Inferior parietal cortex (tissue), 1 donor: Measurements from ENCODE around the gene CDH23.

ENCODE experiments used
- DNase-seq: peaks from one replicate; pipeline ENCODE4 v3.0.0-alpha.2; 2016; ENCODE audit errors: extremely low spot score

CDH23 gene

DNA sequence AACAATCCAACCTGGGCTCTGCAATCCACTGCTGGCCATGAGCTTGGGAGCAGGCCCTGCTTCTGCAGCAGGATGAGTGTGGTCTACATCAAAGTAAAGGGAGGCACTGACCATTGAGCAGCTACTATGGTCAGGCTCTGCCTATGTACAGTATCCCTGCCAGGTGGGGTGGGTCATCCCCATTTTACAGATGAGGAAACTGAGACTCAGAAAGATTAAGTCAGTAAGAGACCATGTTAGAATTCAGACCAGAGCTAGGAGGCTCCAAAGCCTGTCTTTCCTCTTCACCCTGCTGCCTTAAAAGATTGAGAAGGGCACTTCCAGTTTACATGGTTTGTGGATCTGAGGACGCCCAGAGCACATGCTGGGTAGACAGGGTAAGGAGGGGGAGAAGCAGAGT, 27.1 kb upstream of the CDH23 start:
- DNase-seq = no peak

DNA sequence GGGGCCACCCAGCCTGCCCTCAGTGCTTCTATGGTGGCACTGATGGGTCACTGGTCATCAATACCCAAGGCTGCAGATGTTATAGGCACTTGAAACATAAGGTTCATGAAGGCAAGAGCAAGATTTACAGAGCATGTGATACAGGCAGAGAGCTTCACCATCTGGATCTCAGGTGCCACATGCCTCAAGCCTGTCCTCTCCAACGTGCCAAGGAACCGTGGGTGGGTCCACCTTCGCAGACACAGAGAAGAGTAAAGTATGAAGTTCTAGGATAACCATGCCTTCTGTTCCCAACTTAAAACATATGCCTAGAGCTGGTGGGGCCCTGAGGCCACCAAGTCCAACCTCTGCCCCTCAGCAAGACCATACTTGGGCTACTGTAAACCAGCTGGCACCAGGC, 26.7 kb upstream of the CDH23 start:
- no peak for DNase-seq

DNA sequence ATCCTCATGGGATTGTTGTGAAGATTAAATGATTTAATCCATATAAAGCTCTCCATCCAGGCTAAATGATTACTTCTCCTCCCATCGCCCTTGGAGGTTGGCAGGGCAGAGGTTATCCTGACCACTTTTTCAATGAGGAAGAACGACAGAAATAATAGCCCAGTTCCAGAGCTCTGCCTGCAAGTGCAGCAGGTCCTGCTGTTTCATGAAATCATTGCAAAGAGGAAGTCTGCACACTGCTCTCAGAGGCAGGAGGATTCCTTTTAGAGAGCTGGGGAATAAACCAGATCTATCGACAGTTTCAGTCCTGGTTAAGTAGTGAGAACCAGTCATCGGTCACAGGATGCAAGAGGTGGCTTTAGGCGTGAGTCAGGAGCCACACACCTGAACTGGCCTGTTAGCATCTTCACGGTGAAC, 25.0 kb upstream of the CDH23 start:
- no peak for DNase-seq

DNA sequence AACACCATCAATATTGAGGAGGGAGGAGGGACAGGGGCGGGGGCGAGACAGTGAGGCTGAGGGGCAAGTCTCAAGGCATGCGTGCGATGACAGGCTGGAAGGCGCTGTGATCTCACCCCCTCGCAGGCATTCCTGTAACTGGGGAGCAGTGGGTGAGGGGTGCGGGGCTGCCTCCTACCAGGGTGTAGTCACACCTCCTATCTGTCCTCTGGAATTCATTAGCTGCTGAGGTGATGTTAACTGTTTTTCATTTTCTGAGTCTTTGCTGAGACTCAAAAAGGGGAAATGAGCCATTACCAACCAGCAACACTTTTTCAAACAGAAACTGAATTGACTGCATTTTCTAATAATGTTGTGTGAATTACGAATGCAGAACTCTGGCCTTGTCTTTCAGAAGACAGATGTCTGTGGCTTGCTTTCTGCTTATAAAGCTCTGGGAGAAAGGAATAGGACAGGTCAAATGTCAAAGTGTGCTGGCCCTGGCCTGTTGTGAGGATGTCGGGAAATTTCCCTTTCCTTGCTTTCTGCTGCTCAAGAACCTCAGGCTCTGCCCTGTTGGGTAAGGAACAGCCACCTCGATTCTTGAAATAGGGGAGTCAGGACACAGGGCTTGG, 23.7 kb upstream of the CDH23 start:
- no peak for DNase-seq

DNA sequence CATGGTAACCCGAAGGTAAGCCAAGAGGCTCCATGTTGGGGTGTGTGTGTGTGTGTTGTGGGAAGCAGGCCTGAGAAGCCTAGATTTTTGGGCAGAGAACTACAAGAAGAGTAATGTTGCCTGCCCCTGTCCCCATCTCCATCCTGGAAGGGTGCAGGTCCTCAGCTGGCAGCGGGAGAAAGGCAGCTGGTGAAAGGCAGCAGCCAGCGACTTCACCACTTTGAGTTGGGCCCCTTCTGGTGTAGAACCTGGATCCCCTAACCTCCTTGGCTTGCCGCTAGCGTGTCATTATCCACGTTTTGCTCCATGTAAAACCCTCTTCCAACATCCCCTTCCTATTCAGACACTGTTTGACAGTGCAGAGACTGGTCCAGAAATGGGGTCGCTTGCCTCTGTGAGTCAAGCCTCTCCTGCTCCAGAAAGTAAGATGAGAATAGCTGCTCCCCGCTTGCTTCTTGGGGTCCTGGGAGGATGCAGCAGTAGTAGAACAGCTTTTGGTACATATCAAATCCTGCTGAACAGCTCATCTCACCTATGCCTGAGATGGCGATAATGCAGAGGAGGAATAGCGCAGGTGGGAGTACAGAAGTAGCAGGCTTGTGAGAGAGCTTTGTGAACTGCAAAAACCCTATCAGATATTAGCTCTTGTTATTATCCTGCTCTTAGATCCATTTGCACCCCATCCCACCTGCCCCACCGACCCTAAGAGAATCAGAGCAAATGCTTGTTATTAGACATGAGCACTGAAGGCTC, 22.1 kb upstream of the CDH23 start:
- no peak for DNase-seq

DNA sequence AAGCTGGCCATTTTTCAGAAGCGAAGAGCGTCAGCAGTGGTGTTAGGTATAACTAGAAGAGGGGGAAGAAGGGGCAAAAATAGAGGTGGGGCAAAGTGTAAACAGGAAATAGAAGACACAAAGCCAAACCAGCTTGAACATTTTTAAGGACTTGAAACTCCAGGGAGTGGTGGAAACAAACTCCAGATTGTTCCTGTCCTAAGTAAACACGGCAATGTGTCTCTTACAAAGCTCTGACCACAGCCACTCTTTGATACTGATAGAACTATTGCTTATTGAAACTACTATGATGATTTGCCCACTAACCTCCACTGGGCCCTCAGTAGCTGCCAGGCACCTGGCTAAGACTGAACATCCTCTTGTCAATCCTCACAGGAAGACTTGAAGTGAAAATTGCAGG, 20.8 kb upstream of the CDH23 start:
- no peak for DNase-seq

DNA sequence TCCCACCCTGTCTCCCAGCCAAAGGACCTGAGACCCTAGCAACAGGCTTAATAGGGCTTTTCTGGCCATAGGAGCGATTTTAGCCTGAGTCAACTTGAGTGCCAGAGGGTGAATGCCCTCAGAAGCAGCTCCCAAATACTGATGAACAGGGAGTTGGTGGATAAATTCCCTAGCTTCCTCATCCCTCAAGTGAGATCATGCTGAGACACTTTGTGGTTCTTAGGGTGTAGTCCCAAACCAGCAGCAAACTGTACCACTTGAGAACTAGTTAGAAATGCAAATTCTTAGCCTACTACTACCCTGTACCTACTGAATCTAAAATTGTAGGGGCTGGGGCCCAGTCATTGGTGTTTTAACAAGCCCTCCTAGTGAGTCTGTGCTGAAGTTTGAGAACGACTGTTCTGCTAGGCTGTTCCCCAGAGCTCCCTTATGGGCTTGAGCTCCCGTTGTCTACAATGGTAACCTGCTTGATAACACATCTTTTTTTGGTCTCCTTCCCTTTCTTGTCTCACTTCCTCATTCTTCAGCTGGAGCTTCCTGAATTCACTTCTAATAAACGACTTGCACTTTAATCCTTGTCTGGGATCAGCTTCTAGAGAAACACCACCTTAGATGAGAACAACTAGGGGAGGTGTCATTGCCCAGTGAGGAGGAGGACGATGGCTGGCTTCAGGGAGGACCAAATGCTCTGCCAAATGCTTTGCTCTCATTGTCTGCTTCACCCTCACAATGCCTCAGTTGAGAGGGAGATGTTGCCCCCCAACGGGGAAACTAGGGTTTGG, 18.2 kb upstream of the CDH23 start:
- no peak for DNase-seq

DNA sequence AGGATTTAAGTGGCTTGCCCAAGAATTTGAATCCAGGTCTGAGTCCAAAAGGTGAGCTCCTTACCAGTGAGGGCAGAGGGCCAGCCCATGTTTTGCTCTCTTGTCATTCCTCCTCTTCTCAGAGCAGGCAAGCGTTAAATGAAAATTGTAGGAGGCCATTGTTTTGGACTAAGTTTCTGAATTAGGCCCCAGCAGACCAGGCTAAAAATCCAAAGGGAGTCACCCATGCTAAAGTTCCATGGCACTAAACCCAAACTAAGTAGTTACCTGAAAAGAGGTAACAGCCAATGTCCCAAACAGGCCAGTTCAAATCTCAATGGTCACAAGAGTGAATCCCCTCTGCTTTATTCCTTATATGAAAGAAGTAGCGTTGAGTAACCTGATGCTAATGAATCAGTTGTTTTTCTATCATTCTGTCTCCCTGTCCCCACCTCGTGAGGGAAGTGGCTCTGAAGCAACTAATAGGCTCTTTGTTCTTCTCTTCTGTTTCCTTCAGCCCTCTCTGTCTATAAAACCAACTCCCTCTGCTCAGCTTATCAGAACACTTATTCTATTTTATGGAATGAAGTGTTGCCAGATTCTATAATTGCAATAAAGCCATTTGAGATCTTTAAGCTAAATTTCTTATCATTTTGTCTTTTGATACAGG, 17.5 kb upstream of the CDH23 start:
- no peak for DNase-seq

DNA sequence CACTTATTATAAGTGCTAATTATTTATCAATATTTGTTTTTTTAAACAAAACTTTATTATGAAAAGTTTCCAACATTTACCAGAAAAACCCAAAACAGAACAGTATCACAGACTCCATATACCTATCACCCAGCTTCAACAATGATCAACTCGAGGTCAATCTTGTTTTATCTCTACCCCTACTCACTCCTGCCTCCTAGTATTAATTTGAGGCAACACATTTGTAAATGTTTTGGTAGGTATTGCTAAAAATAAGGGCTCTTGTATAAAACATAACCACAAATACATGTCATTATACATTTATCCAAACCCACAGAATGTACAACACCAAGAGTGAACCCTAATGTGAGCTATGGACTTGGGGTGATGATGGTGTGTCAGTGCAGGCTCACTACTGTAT, 15.9 kb upstream of the CDH23 start:
- DNase-seq = no peak

DNA sequence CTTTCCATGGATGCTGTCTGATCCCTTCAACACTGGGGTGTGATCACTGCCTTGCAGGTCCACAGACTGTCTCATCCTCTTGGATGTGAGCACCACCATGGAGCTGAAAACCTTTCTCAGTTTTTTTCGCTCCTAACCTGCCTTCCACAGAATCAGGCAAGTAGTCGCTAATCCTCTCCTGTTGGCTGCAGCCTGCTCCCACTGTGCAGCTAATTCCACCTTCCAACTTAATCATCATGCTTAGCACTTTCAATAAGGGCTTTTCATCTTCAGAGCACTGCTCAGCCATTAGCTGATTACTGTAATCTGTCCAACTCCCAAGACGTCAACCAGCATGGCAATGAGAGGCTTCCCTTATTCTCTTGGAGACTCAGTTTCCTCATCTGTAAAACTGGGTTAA, 15.1 kb upstream of the CDH23 start:
- no peak for DNase-seq

DNA sequence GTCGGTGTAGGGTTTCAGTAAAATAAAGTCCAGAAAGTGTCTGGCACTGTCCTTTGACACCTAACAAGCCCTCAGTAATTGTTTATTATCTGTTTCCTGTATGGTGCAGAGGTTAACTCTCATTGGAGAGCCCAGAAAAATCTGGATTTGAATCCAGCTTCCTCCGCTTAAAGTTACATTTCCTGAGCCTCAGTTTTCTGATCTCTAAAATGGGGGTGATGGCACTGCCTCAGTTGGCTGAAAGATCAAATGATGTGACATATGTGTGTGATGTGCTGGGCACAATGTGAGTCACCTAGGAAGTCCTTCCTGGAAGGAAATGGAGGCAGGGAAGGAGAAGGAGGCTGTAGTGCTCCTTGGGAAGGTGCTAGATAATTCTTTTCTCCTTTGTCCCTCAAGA, 14.7 kb upstream of the CDH23 start:
- no peak for DNase-seq

DNA sequence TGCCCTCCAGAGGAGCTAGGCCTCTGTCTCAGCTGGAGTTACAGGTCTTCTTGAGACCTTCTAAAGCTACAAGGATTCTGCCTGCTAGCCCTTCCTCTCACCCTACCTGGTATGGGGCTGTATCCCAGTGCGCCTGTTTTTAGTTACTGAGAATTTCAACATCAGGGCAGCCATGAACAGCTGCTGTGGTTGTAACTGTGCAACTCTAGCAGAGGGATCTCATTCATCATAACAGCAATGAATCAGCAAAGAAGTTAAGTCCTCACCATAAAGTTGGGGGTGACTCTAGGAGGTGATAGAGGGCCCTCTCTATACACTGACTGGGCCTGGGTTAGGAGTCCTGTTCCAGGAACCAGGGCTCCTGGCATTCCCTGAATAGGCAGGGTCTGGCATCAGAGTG, 14.0 kb upstream of the CDH23 start:
- no peak for DNase-seq

DNA sequence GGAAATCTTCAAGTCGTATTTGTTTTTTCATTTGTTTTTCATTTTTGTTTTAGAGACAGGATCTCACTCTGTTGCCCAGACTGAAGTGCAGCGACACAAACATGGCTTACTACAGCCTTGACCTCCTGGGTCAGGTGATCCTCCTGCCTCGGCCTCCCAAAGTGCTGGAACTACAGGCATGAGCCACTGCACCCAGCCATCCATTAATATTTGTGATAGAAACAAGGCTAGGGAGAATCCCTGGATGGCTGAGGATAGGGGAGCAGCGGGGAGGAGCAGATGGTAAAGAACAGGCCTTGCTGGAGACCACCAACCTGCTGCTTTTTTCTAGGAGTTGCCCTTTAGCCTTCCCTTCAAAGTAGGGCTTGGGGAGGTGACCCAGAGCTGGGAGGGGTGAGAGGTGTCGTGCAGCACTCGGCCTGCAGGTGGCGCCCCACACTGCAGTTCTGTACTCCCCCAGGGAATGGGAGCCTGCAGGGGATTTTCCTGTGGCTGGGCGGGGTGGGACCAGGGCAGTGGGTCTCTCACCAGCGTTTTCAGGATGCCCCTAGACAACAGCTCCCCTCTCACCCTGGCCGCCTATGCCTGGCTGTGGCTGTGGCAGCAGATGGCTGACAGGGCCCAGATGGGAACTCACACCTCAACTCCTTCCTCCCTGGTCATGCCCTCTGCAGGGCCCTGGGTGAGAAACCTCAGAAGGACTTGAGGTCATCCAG, 12.6 kb upstream of the CDH23 start:
- peak; percentile 75 for DNase-seq

DNA sequence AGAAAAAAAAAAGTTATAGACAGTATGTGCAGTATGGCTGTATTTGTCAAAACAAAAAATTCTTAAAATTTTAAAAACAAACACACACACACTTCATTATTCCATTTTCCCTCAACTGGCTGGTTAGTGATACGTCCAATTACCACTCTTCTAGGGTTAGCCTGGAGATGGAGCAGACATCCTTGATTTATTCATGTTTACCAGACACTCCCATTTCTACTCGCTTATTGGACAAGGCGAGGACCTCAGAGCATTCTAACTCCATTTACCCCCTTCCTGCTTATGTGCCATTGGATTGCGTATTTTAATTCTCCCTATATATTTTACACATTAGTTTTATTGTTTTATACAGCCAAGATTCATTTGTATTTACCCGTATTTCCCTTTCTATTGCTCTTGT, 8.5 kb upstream of the CDH23 start:
- DNase-seq = no peak

DNA sequence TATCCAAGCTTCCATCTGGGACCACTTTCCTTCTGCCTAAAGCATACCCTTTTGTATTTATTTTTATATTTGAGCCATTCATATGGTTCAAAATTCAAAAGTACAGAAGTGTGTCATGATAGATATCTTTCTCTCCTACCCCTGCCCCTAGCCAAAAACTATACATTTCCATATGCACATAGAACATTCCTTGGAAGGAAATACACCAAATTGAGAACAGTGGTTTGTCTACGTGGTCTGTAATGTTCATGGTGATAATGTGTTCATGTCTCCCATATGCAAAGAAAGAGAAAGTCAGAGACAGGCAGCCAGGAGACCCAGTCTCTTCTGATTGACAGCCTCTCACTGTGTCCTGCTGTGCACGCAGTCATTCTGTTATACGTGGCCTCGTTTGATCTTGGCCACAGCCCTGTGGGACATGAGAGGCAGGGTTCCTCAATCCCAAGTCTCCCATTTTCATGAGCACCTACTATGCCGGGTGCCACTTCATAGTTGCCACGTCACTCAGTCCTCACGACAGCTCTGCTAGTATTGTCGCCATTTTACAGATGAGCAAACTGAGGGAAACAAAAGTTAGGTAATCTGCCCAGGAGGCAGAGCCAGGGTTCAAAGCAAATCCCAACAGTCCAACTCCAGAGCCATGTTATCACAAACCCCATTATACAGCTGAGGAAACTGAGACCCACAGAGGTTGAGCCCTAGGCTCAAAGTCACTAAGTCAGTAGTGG, 8.0 kb upstream of the CDH23 start:
- no peak for DNase-seq

DNA sequence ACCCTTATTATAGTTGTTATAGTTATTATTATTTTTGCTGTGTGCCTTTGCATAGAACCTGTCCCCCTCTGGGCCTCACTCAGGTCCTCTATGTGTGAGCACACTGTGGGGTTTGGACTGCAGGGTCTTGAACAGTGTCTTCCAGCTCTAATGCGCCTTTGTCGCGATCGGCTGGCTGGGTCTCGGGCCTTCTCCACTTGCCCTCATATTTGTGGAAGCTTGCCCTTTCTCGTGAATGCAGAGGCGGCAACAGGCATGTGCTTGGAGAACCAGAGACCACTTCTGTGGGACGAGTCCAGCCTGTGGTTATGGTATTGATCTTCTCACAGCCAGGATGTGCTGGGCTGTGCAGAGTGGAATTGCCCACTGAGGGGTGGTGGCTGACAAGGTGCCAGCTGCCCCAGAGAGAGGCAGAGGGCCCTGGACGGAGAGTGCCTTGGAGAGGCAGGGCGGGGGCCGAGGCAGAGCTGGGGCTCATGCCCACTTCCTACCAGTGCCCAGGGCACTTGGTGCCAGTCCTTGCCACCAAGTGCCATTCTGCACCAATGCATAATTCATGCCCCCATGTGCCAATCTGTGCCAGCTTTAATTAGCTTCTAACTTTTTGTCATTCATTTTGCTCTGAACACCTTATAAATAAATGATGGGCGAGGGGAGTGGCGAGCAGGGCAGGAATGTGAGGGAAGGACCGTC, 6.8 kb upstream of the CDH23 start:
- DNase-seq = no peak

DNA sequence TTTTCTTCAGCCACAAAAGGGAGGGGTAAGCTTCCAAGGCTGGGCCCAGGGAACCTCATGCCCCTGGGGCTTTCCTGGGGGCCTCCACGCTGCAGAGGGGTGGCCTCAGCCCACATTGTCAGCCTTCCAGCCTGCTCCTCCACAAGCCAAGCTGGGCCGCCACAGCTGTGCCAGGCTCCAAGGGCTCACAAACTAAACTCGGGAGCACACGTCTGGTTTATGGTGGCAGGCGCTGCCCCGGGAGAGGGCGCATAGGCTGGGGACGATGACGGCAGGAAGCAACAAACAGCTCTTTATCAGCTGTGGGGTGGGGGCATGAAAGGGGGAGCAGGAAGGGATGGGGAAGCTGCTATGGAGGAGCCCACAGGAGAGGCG, 6.3 kb upstream of the CDH23 start:
- DNase-seq = no peak

DNA sequence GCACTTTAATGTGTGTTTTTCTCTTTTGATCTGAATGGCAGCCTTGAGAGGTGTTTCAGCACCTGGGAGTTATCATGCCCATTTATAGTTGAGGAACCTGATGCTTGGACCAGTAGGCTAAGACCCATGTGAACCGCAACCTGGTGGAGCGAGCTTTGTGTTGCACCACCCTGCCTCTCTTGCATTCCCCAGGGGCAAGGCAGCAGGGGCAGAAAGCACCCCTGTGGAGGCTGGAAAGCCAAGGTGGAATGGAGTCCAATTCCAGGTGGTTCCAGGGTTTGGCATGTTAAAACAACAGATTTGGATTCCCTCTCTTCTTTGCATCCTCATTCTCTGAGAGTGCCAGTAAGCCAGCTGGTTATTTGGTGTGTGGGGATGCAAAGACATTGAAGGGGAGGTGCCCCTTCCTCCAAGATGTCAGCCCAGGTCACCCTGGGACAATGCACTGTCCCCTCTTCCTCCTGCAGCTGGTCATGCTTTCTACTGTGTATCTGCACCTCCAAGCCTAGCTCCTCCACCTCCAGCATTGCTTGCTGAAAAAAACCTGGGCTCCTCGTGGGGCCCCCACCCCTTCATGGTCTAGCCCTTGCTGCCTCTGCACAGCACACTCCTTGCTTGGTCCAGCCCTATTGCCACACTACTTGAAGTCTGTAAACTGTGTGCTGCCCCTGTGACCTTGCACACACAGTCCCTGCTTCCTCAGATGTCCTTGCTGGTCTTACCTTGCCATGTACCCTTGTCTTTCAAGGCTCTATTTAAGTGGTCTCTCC, 5.6 kb upstream of the CDH23 start:
- no peak for DNase-seq

DNA sequence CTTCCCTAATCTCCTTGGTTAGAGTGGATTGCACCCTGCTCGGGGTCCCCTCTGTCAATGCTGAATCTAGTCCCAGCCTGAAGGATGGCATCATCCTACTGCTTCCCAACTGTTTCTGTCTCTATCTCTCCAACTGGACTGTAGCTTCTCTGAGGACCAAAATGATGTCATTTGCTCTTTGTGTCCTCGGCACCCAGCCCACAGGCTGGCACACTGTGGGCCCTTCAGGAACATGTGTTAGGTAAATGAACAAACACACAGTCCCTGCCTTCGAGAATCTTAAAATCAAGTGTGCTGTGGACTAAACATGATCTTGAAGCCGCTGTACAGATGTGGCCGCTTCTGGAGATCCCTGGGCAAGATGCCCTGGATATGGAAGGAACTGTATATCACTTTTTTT, 5.0 kb upstream of the CDH23 start:
- no peak for DNase-seq

DNA sequence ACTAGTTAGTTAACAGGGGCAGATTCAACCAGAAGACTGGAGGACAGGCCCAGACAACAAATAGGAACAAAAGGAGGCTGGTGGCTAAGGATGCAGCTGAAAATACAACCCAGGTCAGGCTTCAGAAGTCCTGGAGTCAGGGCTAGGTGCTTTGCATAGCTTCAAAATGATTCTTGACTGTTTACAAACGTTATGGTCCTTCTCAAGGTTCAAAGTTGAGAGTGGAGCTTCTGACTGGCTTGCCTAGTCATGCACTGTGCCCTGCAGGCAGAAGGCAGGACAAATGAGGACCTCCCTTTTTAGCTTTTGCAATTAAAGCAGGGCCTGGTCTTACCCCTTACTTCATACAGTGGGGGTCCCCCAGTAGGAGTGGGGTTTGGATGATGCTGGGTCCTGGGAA, 4.4 kb upstream of the CDH23 start:
- DNase-seq = no peak
